AG08395 (cell line): Measurements from ENCODE around the gene PPP4R1.
A peak's percentile ranks its signal among the peaks of the same experiment; 100 is the strongest.

ENCODE experiments used
- DNase-seq: peaks from one replicate; pipeline ENCODE4 v3.0.0; 2012; ENCODE audit warnings: mixed read lengths, low spot score

PPP4R1 gene

DNA sequence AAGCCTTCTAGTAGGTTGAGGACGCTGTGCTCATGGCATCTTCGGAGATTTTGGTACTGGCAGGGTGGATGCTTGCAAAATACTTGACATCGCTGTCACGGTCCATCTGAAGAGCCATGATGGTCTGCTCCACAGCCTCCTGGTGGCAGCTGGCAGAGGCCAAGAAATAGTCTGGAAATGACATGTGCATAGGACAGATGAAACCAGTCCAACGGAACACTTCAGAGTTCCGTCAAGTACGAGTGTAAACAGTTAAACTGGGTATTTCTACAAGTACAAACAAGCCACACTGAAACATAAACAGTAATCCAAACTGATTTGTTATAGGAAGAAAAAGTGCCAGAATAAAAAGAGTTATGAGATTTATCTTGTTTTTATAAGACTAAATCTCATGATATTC is 66.6 kb downstream of the PPP4R1 start:
- DNase-seq, result no peak

DNA sequence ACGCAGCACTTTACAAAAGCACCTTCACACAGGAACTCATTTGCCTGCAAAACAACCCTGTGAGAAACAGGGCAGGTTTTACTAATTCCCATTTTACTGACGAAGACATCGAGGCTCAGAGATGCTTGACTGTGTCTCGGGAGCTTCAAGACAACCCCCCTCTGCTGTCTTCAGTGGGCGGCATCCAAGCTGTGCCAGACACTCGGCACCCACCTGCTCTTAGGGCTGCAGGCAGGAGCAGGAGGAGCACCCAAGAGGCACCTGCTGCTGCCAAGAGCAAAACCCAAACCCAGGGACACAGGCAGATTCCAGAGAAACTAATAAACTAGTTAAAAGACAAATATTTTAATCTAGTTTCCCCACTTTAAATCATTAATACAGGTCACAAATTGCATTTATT is 67.9 kb downstream of the PPP4R1 start:
- no peak for DNase-seq

DNA sequence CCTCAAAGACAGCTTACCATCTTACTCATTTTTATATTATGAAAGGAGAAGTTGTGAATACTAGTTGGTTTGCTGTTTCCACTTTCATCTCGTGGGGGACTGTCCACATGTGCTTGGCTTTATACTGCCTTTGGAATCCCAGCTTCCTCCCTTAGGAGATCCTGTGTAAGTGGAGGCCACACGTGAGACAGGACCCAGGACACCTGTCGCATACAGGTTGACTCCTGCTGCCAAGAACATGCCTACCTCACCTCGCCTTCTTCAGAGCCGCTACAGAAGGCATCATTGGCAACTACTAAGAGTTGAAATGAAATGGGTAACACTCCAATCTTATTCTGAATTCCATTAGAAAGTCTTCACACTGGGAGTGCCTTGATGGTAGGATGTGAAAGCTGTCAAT is 69.3 kb downstream of the PPP4R1 start:
- no peak for DNase-seq

DNA sequence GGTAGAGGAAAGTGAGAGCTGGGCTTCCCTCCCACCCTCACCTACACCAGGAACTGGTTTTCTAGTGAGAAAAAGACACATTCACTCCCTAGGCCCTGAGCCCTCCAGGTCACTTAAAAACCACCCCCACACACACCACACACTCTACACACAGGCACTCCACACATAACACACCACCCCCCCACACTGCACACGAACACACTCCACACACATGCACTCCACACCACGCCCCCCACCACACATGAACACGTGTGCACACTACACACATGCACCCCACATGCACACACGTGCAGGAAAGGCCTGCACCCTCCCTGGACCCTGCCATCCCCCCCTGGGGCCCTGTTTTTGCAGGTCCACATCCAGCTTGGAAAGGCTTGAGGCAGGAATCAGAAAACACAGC is 71.4 kb downstream of the PPP4R1 start:
- no peak for DNase-seq

DNA sequence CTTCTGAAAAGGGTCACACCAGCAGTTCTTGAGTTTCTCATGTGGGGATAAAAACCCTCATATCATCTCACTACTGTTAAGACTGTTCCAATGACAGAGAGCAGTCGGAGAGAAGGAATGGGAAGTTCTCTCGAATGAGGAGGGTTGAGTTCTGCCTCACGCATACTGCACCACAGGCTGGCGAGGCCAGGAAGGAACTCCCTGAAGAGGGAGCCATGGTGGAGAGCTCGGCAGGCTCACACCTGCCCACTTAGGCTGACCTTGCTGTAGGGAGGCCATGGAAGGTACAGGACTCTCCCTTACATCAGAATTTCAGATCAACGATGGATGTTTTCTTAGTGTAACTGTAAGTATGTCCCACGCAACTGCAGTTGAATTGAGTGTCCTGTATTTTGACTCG is 74.4 kb downstream of the PPP4R1 start:
- no peak for DNase-seq

DNA sequence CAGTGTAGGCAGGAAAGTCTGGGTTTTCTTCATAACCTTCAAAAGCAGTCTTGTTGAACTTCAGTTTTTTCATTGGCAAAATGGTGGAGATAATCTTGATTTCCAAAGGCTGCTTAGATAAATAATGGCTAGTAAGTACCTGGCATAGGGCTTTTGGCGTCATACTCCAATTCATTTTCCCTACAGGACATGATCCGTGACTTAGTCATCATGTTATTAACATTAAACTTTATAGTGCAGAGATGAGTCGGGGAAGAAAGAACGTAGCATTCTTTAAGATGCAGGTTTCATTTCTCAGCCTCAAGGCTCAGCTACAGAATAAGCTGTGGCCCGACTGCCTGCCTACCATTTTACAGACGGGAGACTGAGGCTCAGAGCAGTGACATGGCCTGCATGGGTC is 75.1 kb downstream of the PPP4R1 start:
- DNase-seq, result no peak

DNA sequence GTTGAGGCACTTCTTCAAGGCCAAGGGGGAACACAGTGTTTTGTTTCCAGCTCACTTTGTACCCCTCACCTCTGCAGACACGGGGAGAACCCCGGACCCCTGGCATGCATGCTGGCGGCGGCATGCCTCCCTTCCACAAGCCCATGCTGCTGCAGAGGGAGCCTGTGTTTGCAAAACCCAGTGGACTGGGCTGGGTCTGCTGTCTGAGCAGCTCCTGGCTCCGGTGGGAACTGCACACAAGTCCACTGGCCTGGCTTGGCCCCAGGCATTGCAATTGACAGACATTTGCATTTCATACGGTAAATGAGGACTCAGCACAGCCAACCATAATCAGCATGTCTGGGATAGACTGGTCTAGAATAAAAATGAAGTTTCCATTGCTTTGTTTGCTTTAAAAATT is 76.7 kb downstream of the PPP4R1 start:
- no peak for DNase-seq

DNA sequence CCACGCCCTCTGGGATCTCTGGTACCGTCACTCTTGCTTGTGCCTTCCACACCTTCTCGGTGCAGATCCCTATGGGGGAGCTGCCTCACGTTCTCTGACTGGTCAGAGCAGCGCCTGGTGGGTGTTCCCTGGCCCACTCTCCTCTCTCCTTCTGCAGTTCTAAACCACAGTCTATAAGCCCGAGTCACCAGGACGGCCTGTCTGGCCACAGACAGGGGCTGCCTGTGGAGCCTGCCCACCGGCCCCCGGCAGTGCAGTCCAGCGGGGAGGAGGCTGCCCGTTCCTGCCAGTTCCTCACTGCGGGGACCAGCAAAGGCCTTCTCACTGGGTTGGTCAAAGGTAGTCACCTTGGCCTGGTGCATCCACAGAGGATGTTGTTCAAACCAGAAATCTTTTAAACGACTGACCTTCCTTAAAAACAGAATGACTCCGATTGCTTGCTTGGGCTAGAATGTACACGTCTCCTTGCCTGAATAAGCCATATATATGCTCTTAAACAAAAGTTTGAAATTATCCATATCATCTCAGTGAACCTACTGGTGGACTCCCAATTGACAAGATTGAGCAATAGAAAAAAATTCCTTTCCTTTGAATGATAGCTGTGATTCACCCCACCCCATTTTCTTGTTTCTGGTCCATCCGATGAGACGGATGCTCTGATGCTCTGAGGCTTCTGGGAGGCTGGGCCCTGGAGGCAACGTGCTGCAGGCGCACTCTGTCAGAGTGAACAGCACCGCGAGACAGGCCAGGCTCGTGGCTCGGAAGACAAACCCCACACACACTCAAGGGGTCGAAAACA is 77.8 kb downstream of the PPP4R1 start:
- DNase-seq, result no peak

DNA sequence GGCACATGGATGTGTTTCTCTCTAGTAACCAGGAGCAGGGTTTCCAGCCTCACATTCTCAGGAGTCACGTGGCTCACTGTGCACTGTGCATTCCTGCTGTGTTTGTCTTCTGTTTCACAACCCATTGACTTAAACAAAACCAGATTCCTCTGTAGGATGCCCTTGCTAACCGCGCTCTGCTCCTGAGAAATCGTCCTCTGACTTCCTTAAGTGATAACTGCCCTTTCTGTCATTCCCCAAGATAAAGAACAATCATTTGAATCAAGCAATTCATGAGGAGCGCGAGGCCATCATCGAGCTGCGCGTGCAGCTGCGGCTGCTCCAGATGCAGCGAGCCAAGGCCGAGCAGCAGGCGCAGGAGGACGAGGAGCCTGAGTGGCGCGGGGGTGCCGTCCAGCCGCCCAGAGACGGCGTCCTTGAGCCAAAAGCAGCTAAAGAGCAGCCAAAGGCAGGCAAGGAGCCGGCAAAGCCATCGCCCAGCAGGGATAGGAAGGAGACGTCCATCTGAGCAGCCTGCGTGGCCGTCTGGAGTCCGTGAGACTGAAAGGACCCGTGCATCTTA is 78.8 kb downstream of the PPP4R1 start:
- DNase-seq, result peak; percentile 94

DNA sequence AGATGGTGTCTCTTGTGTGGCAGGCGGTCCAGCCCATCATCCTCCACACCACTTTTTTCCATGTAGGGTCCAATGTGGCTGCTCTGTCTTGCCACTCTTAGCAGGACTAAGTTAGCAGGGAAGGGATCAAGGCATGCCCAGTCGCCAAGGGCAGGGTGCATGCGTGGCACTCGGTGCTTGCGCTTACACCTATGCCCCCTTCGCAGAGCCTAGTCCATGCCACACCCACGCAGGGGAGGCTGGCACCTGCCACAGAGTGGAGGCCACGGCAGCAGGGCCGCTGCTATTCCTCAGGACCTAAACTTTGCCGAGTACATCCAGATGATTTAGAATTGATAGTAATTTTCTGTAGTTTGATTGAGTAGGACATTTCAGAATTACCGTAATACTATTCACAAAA is 79.5 kb downstream of the PPP4R1 start:
- DNase-seq, result no peak

DNA sequence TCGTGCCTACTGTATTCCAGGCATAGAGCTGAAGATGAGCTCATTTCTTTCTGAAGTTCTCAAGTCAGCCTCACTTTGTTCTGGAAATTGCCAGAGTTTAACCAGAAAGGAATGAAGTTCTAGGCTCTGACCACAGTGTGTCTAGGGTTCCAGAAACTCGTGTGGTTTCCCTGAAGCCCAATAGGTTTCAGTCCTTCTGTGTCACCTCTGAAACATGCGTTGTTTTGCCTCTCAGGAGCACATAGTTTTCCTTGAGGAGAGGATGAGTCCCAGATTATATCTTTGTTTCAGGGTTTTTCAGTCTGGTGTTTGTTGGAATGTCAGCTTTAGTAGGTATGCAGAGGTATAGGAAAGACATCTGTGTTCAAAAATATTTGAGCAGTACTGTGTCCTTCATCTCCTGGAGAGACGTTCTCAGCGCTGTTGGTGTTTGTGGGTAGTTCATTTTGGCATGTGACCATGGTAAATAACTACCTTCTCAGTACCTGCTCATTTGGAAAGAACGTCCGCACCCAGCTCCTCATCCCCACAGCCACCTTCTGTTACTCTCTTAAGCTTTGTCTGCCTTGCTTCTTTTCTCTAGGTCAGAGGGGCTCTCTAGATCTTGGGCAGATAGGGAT is 82.5 kb downstream of the PPP4R1 start:
- peak; percentile 12 for DNase-seq

DNA sequence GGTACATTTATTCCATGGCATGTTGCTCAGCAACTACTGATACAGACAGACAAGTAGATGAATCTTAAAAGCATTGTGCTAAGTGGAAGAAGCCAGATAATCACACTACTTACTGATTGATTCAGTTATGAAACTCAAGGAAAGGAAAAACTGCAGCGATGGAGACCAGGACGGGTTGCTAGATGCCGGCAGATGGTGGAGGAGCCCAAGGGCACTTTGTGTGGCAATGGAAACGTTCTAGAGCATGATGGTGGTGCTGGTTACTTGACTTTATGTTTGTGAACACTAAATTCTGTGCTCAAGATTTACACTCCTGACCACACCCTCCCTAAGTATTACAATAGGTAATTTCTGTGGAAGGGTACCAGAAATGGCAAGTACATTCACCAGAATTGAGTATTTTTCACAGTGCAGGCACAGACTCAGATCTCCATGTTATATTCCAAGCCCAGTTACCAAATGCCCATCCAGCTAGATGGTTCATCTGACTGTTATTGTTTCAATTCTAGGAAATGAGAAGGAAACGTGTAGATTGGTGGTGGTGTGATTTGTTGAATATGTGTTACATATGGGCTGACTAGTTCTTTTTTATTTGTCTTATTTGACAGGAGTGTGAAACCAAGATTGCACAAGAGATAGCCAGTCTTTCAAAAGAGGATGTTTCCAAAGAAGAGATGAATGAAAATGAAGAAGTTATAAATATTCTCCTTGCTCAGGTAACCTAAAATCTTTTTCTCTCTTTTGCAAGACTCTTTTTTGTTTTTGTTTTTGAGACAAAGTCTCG is 83.9 kb downstream of the PPP4R1 start:
- DNase-seq, result no peak

DNA sequence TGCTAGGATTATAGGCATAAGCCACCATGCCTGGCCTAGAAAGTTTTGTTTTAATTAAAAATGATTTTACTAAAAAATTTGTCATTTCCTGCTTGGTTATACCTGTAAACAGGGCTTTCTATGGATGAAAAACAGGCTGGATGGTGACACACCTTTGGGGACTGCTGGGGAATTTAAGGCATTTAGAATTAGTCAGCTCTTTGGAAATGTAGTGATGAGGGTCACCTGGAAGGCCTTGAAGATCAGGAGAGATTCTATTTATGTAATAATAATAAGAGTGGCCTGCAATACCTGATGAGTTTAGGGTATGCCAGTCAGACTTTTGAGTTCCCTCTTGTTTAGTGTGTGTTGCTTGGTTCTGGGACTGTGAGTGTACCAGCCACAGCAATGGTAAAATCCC is 87.9 kb downstream of the PPP4R1 start:
- no peak for DNase-seq

DNA sequence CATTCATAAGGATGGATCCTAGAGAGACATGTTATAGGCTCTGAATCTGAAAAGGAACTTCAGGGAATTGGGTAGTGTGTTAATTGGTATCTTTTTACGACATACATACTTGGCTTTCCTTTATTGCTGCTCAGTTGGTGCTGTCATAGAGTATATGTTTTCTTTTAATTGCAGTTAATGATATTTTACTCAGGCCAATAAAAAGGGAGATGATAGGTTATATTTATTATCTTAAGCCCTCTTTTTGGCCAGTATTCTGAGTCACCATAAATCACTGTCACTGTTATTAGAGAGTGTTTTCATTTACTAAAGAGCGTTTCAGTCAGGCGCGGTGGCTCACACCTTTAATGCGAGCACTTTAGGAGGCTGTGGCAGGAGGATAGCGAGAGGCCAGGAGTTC is 91.4 kb downstream of the PPP4R1 start:
- no peak for DNase-seq

DNA sequence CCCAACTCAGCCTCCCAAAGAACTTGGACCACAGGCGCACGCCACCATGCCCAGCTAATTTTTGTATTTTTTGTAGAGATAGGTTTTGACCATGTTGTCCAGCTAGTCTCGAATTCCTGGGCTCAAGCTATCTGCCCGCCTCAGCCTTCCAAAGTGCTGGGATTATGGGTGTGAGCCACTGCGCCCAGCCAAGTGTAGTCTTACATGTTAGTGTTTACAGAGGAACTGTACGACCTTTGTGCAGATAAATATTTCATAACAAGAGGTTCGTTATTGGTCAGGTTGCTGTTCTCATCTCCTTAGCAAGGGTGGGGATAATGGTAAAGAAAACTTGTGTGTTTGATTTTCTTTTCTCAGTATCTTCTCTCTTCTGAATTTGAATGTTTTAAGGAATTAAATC is 92.6 kb downstream of the PPP4R1 start:
- DNase-seq, result no peak

DNA sequence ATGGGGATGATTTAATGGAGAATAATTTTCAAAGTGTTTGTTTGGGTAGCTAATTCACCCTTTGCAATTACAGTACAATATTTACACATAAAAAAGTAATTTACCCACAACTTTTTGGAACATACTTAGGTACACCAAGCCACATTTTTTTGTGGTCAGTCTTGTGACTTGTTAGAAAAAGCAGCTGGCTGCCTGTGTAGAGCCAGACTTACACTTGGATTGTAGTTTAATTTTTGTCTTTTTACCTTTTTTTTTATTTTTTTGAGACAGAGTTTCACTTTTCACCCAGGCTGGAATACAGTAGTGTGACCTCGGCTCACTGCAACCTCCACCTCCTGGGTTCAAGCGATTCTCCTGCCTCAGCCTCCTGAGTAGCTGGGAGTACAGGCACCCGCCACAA is 93.7 kb downstream of the PPP4R1 start:
- DNase-seq, result no peak

DNA sequence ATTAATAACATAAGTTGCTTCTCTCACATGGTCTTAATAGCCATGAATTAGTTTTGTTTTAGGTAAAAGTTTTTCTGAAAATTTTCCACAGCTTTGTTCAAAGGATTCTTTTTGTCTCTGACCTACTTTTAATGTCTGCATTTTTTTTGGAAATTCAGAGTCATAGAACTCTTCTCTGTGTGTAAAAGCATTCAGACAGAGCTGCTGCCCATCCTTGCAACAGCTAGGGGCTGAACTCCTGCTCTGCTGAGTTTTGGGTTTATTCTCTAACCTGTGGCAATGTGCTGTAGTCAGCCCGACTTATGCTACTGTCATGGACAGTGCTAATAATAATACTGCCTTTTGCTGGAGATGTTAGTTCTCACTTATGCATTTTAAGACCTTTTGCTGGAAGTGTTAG is 95.0 kb downstream of the PPP4R1 start:
- no peak for DNase-seq

DNA sequence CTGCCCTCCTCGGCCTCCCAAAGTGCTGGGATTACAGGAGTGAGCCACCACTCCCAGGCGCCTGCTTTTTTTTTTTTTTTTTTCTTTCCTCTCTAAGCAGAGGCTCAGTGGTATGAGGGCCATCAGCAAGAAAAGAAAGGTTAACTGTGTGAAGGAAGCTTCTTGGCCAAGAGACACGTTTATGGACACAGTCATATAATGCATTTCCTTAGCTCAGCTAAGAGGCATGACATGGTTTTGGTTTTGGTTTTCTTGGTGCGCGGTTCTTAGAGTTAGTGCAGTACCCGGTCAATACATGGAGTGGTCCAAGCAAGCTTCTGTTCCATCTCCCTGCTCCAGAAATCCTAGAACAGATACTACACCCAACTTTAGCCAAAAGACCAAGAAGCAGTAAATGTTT is 96.5 kb downstream of the PPP4R1 start:
- DNase-seq, result no peak

DNA sequence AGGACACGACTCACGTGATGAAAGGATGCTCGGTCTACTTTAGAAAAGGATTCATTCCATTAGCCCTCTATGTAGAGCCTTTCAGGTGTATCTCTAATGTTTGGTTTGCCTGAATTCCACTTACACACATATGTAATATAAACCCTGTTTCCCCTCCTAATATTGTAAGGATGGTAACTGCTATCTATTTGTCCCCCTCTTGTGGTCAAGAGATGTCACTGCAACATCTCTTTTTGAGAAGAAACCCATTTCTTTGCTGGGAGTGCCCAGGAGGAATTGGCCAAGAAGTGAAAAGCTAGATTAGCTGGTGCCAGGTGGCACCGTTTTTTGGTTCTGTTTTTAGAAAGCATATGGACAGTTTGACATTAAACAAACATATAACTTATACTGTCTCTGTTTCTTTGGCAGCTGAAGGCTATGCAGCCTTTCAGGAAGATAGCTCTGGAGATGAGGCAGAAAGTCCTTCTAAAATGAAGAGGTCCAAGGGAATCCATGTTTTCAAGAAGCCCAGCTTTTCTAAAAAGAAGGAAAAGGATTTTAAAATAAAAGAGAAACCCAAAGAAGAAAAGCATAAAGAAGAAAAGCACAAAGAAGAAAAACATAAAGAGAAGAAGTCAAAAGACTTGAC is 97.8 kb downstream of the PPP4R1 start:
- DNase-seq, result peak; percentile 55

DNA sequence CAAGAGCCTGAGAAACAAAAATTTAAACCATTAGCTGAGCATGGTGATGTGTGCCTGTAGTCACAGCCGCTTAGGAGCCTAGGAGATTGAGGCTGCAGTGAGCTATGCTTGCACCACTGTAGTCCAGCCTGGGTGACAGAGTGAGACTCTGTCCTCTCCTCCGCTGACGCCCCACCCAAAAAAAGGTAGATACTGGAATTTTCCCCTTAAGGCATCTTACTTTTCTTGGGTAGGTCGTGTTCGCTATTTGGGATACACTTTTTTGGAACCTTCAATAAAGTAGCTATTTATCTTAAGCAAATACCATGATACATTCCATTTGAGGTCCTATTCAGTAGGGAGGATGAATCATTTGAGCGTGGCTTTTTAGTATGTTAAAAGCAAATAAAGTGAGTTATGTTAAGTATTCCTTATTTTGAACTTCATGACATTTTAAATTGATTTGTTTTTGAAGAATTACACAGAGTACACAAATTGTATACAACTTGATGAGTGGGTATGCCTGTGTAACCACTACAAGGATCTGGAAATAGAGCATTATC is 100.3 kb downstream of the PPP4R1 start:
- DNase-seq, result peak; percentile 35

DNA sequence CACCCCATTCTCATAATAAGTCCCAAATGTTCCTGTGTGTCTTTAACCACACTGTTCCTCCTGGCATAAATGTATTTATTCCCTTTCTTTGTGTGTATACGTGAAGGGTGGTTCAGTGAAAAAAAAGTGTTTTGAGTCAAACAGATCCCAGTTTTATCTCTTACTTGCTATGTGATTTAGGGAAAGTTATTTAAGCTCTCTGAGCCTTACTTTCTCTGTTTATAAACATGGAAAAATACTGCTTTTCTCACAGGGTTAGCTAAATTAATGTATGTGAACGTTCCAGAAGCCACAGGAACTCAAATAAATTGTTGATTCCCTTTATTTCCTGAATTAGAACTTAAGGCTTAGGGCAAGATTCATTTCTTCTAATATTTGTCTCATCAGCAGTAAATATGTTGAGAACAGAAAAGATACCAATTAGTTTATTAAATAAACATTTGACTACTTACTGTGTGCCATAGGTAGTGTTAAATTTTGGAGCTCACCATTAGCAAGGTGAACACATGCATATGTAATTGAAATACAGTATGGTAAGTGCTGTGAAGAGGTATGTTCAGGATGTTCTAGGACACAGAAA is 105.8 kb downstream of the PPP4R1 start:
- DNase-seq, result no peak
